ENCODE measurements around the gene TMEM150A.
"Not testable (repeated sequence)": the region's sequence is repeated elsewhere in the genome, so short reads cannot be mapped to it uniquely, and the experiment has no call there.

The TMEM150A gene

GRCh38 chr2:85602476-85603234 is at the start of gene TMEM150A:
Gene TMEM150A (minus strand): TSS chr2:85602698. CDS start chr2:85601948, 750 bp downstream.
- DNase-seq = peak; percentile 82

GRCh38 chr2:85652056-85652455 is 49.6 kb upstream of the TMEM150A start:
- DNase-seq = no peak

GRCh38 chr2:85651097-85651496 is 48.6 kb upstream of the TMEM150A start:
- no peak for DNase-seq

- no peak for DNase-seq
These were observed 48.0 kb upstream of the TMEM150A start for GRCh38 chr2:85650456-85650855.

GRCh38 chr2:85649201-85650190 is 47.0 kb upstream of the TMEM150A start:
- no peak for DNase-seq

- no peak for DNase-seq
These were observed 46.1 kb upstream of the TMEM150A start for GRCh38 chr2:85648619-85649018.

- DNase-seq = no peak
These were observed 45.5 kb upstream of the TMEM150A start for GRCh38 chr2:85647823-85648526.

GRCh38 chr2:85646166-85646565 is 43.7 kb upstream of the TMEM150A start:
- no peak for DNase-seq

GRCh38 chr2:85644909-85645308 is 42.4 kb upstream of the TMEM150A start:
- DNase-seq = no peak

GRCh38 chr2:85642725-85643124 is 40.2 kb upstream of the TMEM150A start:
- no peak for DNase-seq

GRCh38 chr2:85635636-85636035 is 33.1 kb upstream of the TMEM150A start:
- DNase-seq = no peak

GRCh38 chr2:85635011-85635410 is 32.5 kb upstream of the TMEM150A start:
- no peak for DNase-seq

- no peak for DNase-seq
These were observed 28.8 kb upstream of the TMEM150A start for GRCh38 chr2:85631316-85631715.

GRCh38 chr2:85628658-85629057 is 26.2 kb upstream of the TMEM150A start:
- DNase-seq = no peak

- DNase-seq = no peak
These were observed 21.5 kb upstream of the TMEM150A start for GRCh38 chr2:85623991-85624390.

GRCh38 chr2:85621338-85621737 is 18.8 kb upstream of the TMEM150A start:
- no peak for DNase-seq

- DNase-seq = no peak
These were observed 17.1 kb upstream of the TMEM150A start for GRCh38 chr2:85619617-85620016.

GRCh38 chr2:85617723-85618122 is 15.2 kb upstream of the TMEM150A start:
- DNase-seq = not testable (repeated sequence)

- no peak for DNase-seq
These were observed 12.9 kb upstream of the TMEM150A start for GRCh38 chr2:85615413-85615728.

- DNase-seq = not testable (repeated sequence)
These were observed 12.3 kb upstream of the TMEM150A start for GRCh38 chr2:85614757-85615156.

GRCh38 chr2:85613717-85614515 is 11.4 kb upstream of the TMEM150A start:
- DNase-seq = no peak

Measured in COR-L47 (cell line).